Measurements from ENCODE around the gene SOHLH1.
A peak's percentile ranks its signal among the peaks of the same experiment; 100 is the strongest.

SOHLH1 gene

DNA sequence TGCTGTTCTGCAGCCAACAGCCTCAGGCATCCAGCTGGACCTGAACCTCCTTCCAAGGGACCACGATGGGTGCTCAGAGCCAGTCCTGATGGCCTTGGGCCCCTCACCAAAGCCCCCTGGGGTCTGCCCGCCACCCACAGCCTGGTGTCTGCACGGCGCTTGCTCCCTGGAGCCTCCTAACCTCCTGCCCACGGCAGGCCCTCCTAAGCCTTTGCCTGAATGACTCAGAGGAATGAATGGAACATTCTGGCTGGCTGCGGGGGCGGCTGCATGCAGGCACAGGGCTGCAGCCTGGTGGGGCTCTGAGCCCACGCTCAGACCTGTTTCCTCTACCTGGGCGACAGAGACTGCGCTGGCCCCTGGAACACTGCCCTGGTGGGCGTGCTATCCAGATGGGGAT is 6.9 kb downstream of the SOHLH1 start:
- Histone ChIP-seq H3K4me1 (ENCODE audit: control insufficient read depth, insufficient read depth, low read length) (no peaks in the 10 kb centered on the region), H3K4me3 (ENCODE audit: low read depth, low read length) (no peak overlapping the region), H3K9me3 (ENCODE audit: control insufficient read depth, insufficient read depth, low read depth, low read length) (no peaks in the 10 kb centered on the region), H3K27ac (ENCODE audit: extremely low read depth, low read depth, low read length) (no peak overlapping the region), H3K36me3 (ENCODE audit: control insufficient read depth in 2 of 2, insufficient read depth in 1 of 2, low read length in 2 of 2) (no peaks in the 10 kb centered on the region)
- CTCF ChIA-PET, result interaction anchor here (0.5 kb wide), 1 partner anchor 91 kb away, joined by 3 read pairs; no protein-coding TSS in a partner anchor
- TF ChIP-seq ZIC2 (tag by site-specific recombination; IDR thresholded peaks at IDR 0.05) (no peak), ZFHX2 (tag by site-specific recombination; conservative IDR thresholded peaks at IDR 0.05) (peak; percentile 96), EGR2 (tag by site-specific recombination; IDR thresholded peaks at IDR 0.05; ENCODE audit: low read depth) (peak; percentile 93), PRDM1 (tag by site-specific recombination; IDR thresholded peaks at IDR 0.05) (no peak)
- POLR2A ChIA-PET, result no interaction called here

DNA sequence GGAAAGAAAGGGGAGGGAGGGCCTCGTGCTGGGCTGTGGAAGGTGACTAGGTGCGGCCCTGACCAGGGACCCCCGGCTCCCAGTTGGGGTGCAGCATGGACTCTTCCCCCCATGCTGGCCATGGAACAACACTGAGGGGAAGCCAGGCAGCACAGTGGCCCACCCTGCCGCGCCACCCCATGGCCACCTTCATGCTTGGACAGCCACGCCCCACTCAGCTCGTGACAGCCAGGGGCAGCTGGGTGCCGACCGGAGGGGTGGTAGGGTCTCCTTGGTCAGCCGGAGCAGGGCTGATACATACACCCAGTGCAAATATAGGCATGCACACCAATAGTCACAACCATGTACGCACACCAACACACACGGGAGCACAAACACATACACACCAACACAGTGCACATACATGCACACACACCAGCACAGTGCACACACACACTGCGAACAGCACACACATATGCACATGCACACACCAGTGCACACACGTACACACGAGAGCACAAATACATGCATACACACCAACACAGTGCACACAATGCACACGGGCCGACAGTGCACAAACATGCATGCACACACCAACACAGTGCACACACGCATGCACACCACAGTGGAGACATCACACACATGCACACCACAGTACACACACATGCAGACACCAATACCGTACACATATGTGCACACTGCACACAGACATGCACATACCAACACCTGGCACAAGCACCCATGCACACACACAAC is 8.3 kb downstream of the SOHLH1 start:
- CTCF ChIA-PET, result no interaction called here
- TF ChIP-seq ZNF112 (tag by site-specific recombination; IDR thresholded peaks at IDR 0.05) (no peak), ZNF2 (tag by site-specific recombination; IDR thresholded peaks at IDR 0.05) (no peak), ZNF555 (tag by site-specific recombination; conservative IDR thresholded peaks at IDR 0.05) (no peak), PRDM1 (tag by site-specific recombination; IDR thresholded peaks at IDR 0.05) (no peak), ZFHX2 (tag by site-specific recombination; conservative IDR thresholded peaks at IDR 0.05) (peak; percentile 14; the same call in 1 of the 2 replicates), ZNF670 (tag by site-specific recombination; IDR thresholded peaks at IDR 0.05; ENCODE audit: low read depth) (no peak)
- TF ChIP-seq, protein P1, sequence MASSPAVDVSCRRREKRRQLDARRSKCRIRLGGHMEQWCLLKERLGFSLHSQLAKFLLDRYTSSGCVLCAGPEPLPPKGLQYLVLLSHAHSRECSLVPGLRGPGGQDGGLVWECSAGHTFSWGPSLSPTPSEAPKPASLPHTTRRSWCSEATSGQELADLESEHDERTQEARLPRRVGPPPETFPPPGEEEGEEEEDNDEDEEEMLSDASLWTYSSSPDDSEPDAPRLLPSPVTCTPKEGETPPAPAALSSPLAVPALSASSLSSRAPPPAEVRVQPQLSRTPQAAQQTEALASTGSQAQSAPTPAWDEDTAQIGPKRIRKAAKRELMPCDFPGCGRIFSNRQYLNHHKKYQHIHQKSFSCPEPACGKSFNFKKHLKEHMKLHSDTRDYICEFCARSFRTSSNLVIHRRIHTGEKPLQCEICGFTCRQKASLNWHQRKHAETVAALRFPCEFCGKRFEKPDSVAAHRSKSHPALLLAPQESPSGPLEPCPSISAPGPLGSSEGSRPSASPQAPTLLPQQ (tag by site-specific recombination; IDR thresholded peaks at IDR 0.05), result no peak
- TF ChIP-seq, protein P2, sequence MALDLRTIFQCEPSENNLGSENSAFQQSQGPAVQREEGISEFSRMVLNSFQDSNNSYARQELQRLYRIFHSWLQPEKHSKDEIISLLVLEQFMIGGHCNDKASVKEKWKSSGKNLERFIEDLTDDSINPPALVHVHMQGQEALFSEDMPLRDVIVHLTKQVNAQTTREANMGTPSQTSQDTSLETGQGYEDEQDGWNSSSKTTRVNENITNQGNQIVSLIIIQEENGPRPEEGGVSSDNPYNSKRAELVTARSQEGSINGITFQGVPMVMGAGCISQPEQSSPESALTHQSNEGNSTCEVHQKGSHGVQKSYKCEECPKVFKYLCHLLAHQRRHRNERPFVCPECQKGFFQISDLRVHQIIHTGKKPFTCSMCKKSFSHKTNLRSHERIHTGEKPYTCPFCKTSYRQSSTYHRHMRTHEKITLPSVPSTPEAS (tag by site-specific recombination; IDR thresholded peaks at IDR 0.05), result peak; percentile 93

DNA sequence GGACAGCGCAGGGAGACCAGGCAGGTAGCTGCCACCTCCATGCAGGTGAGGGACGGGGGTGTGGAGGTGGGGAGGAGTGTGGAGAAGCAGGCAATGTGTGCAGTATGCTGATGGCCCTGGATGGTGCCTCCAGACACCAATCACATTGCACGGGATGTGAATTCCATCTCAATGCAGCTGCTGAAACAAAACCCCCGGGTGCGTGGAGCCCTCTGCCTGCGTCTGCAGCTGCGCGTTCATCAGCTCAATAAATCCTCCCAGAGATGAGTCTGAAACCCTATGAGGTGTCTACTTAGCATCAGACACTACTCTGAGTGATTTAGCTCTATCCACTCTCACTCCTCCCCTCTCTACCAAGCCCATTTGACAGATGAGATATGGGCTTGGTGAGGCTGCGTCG is 10.3 kb downstream of the SOHLH1 start:
- no peak for TF ChIP-seq ZNF621 (tag by site-specific recombination; IDR thresholded peaks at IDR 0.05)
- TF ChIP-seq, protein P3, sequence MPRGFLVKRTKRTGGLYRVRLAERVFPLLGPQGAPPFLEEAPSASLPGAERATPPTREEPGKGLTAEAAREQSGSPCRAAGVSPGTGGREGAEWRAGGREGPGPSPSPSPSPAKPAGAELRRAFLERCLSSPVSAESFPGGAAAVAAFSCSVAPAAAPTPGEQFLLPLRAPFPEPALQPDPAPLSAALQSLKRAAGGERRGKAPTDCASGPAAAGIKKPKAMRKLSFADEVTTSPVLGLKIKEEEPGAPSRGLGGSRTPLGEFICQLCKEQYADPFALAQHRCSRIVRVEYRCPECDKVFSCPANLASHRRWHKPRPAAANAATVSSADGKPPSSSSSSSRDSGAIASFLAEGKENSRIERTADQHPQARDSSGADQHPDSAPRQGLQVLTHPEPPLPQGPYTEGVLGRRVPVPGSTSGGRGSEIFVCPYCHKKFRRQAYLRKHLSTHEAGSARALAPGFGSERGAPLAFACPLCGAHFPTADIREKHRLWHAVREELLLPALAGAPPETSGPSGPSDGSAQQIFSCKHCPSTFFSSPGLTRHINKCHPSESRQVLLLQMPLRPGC (tag by site-specific recombination; IDR thresholded peaks at IDR 0.05), result no peak
- no peak for TF ChIP-seq ZFP37 (tag by site-specific recombination; IDR thresholded peaks at IDR 0.05)
- TF ChIP-seq ZNF350 (tag by site-specific recombination; IDR thresholded peaks at IDR 0.05), result no peak
- no peak for TF ChIP-seq ZNF548 (tag by site-specific recombination; IDR thresholded peaks at IDR 0.05)
- no peak for TF ChIP-seq ZBTB1 (tag by site-specific recombination; IDR thresholded peaks at IDR 0.05)
- TF ChIP-seq, protein P2 (tag by site-specific recombination; IDR thresholded peaks at IDR 0.05), result no peak
- TF ChIP-seq, protein P4, sequence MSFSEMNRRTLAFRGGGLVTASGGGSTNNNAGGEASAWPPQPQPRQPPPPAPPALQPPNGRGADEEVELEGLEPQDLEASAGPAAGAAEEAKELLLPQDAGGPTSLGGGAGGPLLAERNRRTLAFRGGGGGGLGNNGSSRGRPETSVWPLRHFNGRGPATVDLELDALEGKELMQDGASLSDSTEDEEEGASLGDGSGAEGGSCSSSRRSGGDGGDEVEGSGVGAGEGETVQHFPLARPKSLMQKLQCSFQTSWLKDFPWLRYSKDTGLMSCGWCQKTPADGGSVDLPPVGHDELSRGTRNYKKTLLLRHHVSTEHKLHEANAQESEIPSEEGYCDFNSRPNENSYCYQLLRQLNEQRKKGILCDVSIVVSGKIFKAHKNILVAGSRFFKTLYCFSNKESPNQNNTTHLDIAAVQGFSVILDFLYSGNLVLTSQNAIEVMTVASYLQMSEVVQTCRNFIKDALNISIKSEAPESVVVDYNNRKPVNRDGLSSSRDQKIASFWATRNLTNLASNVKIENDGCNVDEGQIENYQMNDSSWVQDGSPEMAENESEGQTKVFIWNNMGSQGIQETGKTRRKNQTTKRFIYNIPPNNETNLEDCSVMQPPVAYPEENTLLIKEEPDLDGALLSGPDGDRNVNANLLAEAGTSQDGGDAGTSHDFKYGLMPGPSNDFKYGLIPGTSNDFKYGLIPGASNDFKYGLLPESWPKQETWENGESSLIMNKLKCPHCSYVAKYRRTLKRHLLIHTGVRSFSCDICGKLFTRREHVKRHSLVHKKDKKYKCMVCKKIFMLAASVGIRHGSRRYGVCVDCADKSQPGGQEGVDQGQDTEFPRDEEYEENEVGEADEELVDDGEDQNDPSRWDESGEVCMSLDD (tag by site-specific recombination; IDR thresholded peaks at IDR 0.05), result no peak
- TF ChIP-seq MEIS1 (CRISPR knock-in tag; IDR thresholded peaks at IDR 0.05; ENCODE audit: borderline replicate concordance), result no peak
- TF ChIP-seq ZNF274 (IDR thresholded peaks at IDR 0.05; ENCODE audit: low read length), result no peak
- TF ChIP-seq ZNF274 (tag by site-specific recombination; IDR thresholded peaks at IDR 0.05; ENCODE audit: borderline replicate concordance), result no peak
- Histone ChIP-seq H3K9me3 (ENCODE audit: control insufficient read depth, insufficient read depth, low read depth, low read length) (no peaks in the 10 kb centered on the region), H3K36me3 (ENCODE audit: control insufficient read depth in 2 of 2, insufficient read depth in 1 of 2, low read length in 2 of 2) (no peaks in the 10 kb centered on the region), H3K4me3 (ENCODE audit: low read depth, low read length) (no peak overlapping the region), H3K27ac (ENCODE audit: extremely low read depth, low read depth, low read length) (no peak overlapping the region), H3K4me1 (ENCODE audit: control insufficient read depth, insufficient read depth, low read length) (no peaks in the 10 kb centered on the region)
- ChIA-PET POLR2A (no interaction called here), CTCF (no interaction called here)

More for the DNA sequence above, 8.3 kb downstream of the SOHLH1 start:
- H3K36me3 ChIP-seq (ENCODE audit: control insufficient read depth in 2 of 2, insufficient read depth in 1 of 2, low read length in 2 of 2), result no peaks in the 10 kb centered on the region
- no peak overlapping the region for H3K4me3 ChIP-seq (ENCODE audit: low read depth, low read length)
- H3K4me1 ChIP-seq (ENCODE audit: control insufficient read depth, insufficient read depth, low read length), result no peaks in the 10 kb centered on the region
- POLR2A ChIA-PET, result no interaction called here
- H3K27ac ChIP-seq (ENCODE audit: extremely low read depth, low read depth, low read length), result no peak overlapping the region
- H3K9me3 ChIP-seq (ENCODE audit: control insufficient read depth, insufficient read depth, low read depth, low read length), result no peaks in the 10 kb centered on the region
